Thyroid gland (tissue), 4 donors: ENCODE measurements around the gene LIMS1. TPM values are rescaled to one million over a fixed set of nuclear protein-coding genes. Genes with fewer than 3 reads are reported as not detected.

Source experiments
- DNase-seq, 2 donors: peaks; one replicate each; pipeline ENCODE4 v3.0.0-alpha.2; 2019
- H3K27ac ChIP-seq, 3 donors: fragments of 200-600 bp; sonication (generic); 1 replicate in 2 of 3; 2 replicates in 1 of 3; pipeline ENCODE4 v1.5.1; 2016 to 2019; ENCODE audit warnings: mild to moderate bottlenecking in 1 of 3, moderate library complexity in 1 of 3
- H3K27me3 ChIP-seq: fragments of 200-600 bp; sonication (generic); one replicate; pipeline ENCODE4 v1.5.1; 2019
- H3K36me3 ChIP-seq, 2 donors: fragments of 200-600 bp; sonication (generic); one replicate each; pipeline ENCODE4 v1.5.1; 2016 to 2019
- H3K4me1 ChIP-seq, 2 donors: fragments of 200-600 bp; sonication (generic); one replicate each; pipeline ENCODE4 v1.5.1; 2017 to 2019
- H3K4me3 ChIP-seq, 3 donors: fragments of 200-600 bp; sonication (generic); replicated peaks in 1 of 3; 1 replicate in 2 of 3; 2 replicates in 1 of 3; pipeline ENCODE4 v1.5.1; 2016; ENCODE audit warnings: mild to moderate bottlenecking in 1 of 3
- H3K9me3 ChIP-seq: fragments of 200-600 bp; sonication (generic); one replicate; pipeline ENCODE4 v1.5.1; 2017
- POLR2A ChIP-seq, 2 donors: fragments of 450-650 bp; IDR thresholded peaks; one replicate each; pipeline ENCODE4 v1.6.1; 2017; ENCODE audit warnings: antibody characterized with exemption in 2 of 2, mild to moderate bottlenecking in 2 of 2, moderate library complexity in 1 of 2
- WGBS, 2 donors: methylation state at CpG; one replicate each; pipeline ENCODE4 v1.1.5; 2017; 5-methylcytosine and 5-hydroxymethylcytosine counted together
- intact Hi-C: fragments of 100-400 bp; cut with DNase I; formaldehyde crosslinking; loops from one replicate; pipeline ENCODE4 v1.15.1; 2023
- total RNA-seq, 4 donors: library from RNA; depleted of rRNA; stranded (reverse); fragments of >200 nt; gene quantifications; one replicate each; pipeline ENCODE4 v1.2.3, GENCODE V29; 2016
- TF ChIP-seq, protein P1 (sequence below), 6 experiments: fragments of 200-600 bp in 3 of 6; fragments of 450-650 bp in 3 of 6; sonication (generic) in 3 of 6; IDR thresholded peaks; one replicate each; pipeline ENCODE4 v1.5.1; 2016 to 2019; ENCODE audit warnings: antibody characterized with exemption in 6 of 6, mild to moderate bottlenecking in 2 of 6, inconsistent platforms in 1 of 6, moderate library complexity in 1 of 6

LIMS1 gene
- total RNA-seq, 4 donors from 2014 or later: 73.1 to 117 (median 92.5) TPM

- DNase-seq: peak in 1 of 2 donors; percentile 25
- 59 to 76% methylated on average over 6 of the region's 6 CpGs for WGBS, 2 donors
Observed at GRCh38 chr2:108579623-108580022, 45.4 kb downstream of the LIMS1 start.

DNA sequence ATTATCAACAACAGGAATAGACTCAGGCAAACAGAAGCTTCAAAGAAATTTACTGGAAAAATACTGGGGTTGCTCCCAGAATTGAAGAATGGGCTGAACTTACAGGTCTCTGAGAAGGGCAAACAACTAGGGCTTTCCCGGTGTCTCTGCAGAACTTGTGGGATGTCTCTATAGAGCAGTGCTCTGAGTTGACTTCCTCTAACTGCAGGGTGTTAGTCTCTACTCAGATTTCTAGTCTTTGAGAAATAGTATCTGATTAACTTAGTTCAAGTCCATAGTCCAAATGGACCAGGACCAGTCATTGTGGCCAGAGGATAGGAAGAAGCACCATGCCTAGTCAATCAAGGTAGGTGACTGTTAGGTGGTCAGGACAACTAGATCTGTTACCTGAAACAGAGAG lies 45.8 kb downstream of the LIMS1 start:
- Histone ChIP-seq H3K36me3 (no peaks in the 10 kb centered on the region), H3K27me3 (no peaks in the 10 kb centered on the region), H3K4me1 (peaks cover 0 to 24% of the 10 kb centered on the region in 2 donors), H3K9me3 (no peaks in the 10 kb centered on the region), H3K4me3 (no peak overlapping the region), H3K27ac (no peak overlapping the region)
- 73 to 80% methylated on average over 1 of the region's 1 CpG for WGBS, 2 donors
- DNase-seq: no peak
- TF ChIP-seq, protein P1, sequence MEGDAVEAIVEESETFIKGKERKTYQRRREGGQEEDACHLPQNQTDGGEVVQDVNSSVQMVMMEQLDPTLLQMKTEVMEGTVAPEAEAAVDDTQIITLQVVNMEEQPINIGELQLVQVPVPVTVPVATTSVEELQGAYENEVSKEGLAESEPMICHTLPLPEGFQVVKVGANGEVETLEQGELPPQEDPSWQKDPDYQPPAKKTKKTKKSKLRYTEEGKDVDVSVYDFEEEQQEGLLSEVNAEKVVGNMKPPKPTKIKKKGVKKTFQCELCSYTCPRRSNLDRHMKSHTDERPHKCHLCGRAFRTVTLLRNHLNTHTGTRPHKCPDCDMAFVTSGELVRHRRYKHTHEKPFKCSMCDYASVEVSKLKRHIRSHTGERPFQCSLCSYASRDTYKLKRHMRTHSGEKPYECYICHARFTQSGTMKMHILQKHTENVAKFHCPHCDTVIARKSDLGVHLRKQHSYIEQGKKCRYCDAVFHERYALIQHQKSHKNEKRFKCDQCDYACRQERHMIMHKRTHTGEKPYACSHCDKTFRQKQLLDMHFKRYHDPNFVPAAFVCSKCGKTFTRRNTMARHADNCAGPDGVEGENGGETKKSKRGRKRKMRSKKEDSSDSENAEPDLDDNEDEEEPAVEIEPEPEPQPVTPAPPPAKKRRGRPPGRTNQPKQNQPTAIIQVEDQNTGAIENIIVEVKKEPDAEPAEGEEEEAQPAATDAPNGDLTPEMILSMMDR (IDR thresholded peaks at IDR 0.05): no peak
- TF ChIP-seq POLR2A (IDR thresholded peaks at IDR 0.05): no peak
- intact Hi-C loops: loop anchor here (10.0 kb wide), 1 partner anchor 135 kb away; the partner anchor contains the start of gene GCC2

More at GRCh38 chr2:108579623-108580022, 45.4 kb downstream of the LIMS1 start:
- peaks cover 0 to 25% of the 10 kb centered on the region in 2 donors for H3K4me1 ChIP-seq
- H3K9me3 ChIP-seq: no peaks in the 10 kb centered on the region
- H3K27me3 ChIP-seq: no peaks in the 10 kb centered on the region
- intact Hi-C loops: loop anchor here (10.0 kb wide), 1 partner anchor 135 kb away; the partner anchor contains the start of gene GCC2
- TF ChIP-seq, protein P1 (IDR thresholded peaks at IDR 0.05): no peak
- TF ChIP-seq POLR2A (IDR thresholded peaks at IDR 0.05): no peak
- H3K4me3 ChIP-seq: no peak overlapping the region
- H3K27ac ChIP-seq: no peak overlapping the region
- no peaks in the 10 kb centered on the region for H3K36me3 ChIP-seq

GRCh38 chr2:108583903-108584520 lies 49.7 kb downstream of the LIMS1 start:
- Histone ChIP-seq H3K27me3 (no peaks in the 10 kb centered on the region), H3K27ac (no peak overlapping the region), H3K36me3 (no peaks in the 10 kb centered on the region), H3K4me3 (no peak overlapping the region), H3K9me3 (no peaks in the 10 kb centered on the region), H3K4me1 (peaks cover 4 to 22% of the 10 kb centered on the region in 2 donors)
- DNase-seq: peak; percentile 59 to 62
- TF ChIP-seq, protein P1 (IDR thresholded peaks at IDR 0.05): peak; percentile 33 to 79 (median 77)
- no peak for TF ChIP-seq POLR2A (IDR thresholded peaks at IDR 0.05)
- intact Hi-C loops: loop anchor here (10.0 kb wide), 1 partner anchor 139 kb away; the partner anchor contains the start of gene GCC2
- WGBS, 2 donors: 63 to 74% methylated on average over 4 of the region's 4 CpGs

GRCh38 chr2:108585436-108585835 lies 51.2 kb downstream of the LIMS1 start:
- TF ChIP-seq, protein P1 (IDR thresholded peaks at IDR 0.05): no peak
- TF ChIP-seq POLR2A (IDR thresholded peaks at IDR 0.05): no peak
- intact Hi-C loops: loop anchor here (10.0 kb wide), 1 partner anchor 141 kb away; the partner anchor contains the start of gene GCC2
- Histone ChIP-seq H3K9me3 (no peaks in the 10 kb centered on the region), H3K4me1 (peaks cover 4 to 8% of the 10 kb centered on the region in 2 donors), H3K27me3 (no peaks in the 10 kb centered on the region), H3K36me3 (no peaks in the 10 kb centered on the region), H3K27ac (no peak overlapping the region), H3K4me3 (no peak overlapping the region)
- WGBS, 2 donors: 90 to 98% methylated on average over 4 of the region's 4 CpGs
- DNase-seq: no peak

DNA sequence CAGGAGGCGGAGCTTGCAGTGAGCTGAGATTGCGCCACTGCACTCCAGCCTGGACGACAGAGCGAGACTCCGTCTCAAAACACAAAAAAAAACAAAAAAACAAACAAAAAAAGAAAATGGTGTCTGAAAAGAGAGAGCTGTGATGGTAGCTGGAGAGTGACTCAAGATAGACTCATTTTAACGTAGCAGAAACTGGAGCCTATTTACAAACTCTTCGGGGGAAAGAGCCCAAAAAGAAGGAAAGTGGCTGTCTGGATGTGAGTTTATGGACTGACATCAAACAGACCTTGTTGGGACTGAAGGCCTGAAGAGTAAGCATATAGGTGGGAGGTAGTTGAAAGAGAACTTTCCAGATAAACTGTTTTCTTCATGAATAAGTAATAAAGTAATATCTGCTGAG lies 51.8 kb downstream of the LIMS1 start:
- no peak for DNase-seq
- no peak overlapping the region for H3K27ac ChIP-seq
- intact Hi-C loops: loop anchor here (10.0 kb wide), 1 partner anchor 141 kb away; the partner anchor contains the start of gene GCC2
- peaks cover 4 to 7% of the 10 kb centered on the region in 2 donors for H3K4me1 ChIP-seq
- 89 to 94% methylated on average over 7 of the region's 7 CpGs for WGBS, 2 donors
- H3K27me3 ChIP-seq: no peaks in the 10 kb centered on the region
- no peak for TF ChIP-seq POLR2A (IDR thresholded peaks at IDR 0.05)
- TF ChIP-seq, protein P1 (IDR thresholded peaks at IDR 0.05): no peak
- no peaks in the 10 kb centered on the region for H3K36me3 ChIP-seq
- no peaks in the 10 kb centered on the region for H3K9me3 ChIP-seq
- H3K4me3 ChIP-seq: no peak overlapping the region
